ENCODE data around the gene OR4D2. TPM values are rescaled to one million over a fixed set of nuclear protein-coding genes. Genes with fewer than 3 reads are reported as not detected.

OR4D2 gene
- polyA plus RNA-seq, 3 donors = not detected

GRCh38 chr17:58119491-58119890 lies 47.3 kb upstream of the OR4D2 start:
- H3K27me3 Mint-ChIP-seq (ENCODE audit: low read depth in 3 of 3) = peaks cover 6 to 27% (median 11%) of the 10 kb centered on the region in 3 donors
- H3K27ac Mint-ChIP-seq = no peak overlapping the region
- H4K20me1 ChIP-seq (ENCODE audit: insufficient read depth, low read length) = no peaks in the 10 kb centered on the region
- H3K27me3 ChIP-seq (ENCODE audit: control insufficient read depth in 2 of 2, insufficient read depth in 2 of 2, low read length in 2 of 2) = peaks cover 0 to 2% of the 10 kb centered on the region in 2 donors
- no peak overlapping the region for H2AFZ ChIP-seq (ENCODE audit: insufficient read depth, low read depth, low read length, poor library complexity, severe bottlenecking)
- H3K4me3 ChIP-seq (replicated peaks in 1 of 3; ENCODE audit: low read depth in 2 of 3, low read length in 3 of 3) = no peak overlapping the region
- 83% methylated on average over 2 of the region's 3 CpGs for WGBS (ENCODE audit: insufficient coverage)
- H3K9me3 ChIP-seq (replicated peaks in 1 of 2; ENCODE audit: control insufficient read depth in 1 of 2, insufficient read depth in 1 of 2, low read length in 2 of 2) = no peaks in the 10 kb centered on the region
- H3K36me3 ChIP-seq (replicated peaks in 1 of 2; ENCODE audit: control insufficient read depth in 1 of 2, insufficient read depth in 2 of 2, low read length in 2 of 2) = no peaks in the 10 kb centered on the region
- H3K9me3 Mint-ChIP-seq = no peaks in the 10 kb centered on the region
- no peak overlapping the region for H3K4me2 ChIP-seq (replicated peaks; ENCODE audit: extremely low read depth, low read length, poor library complexity, severe bottlenecking)
- H3K4me3 Mint-ChIP-seq = no peak overlapping the region
- no peak for TF ChIP-seq CTCF (IDR thresholded peaks at IDR 0.05)
- H3K36me3 Mint-ChIP-seq = no peaks in the 10 kb centered on the region
- H3K9ac ChIP-seq (ENCODE audit: insufficient read depth, low read length, poor library complexity, severe bottlenecking) = no peak overlapping the region
- no peaks in the 10 kb centered on the region for H3K4me1 ChIP-seq (ENCODE audit: control insufficient read depth in 1 of 2, insufficient read depth in 2 of 2, low read length in 2 of 2)
- intact Hi-C loops (cut with micrococcal nuclease) = loop anchor here (10.0 kb wide), 3 partner anchors 255 to 985 kb away; no protein-coding TSS in a partner anchor
- H3K4me1 Mint-ChIP-seq = no peaks in the 10 kb centered on the region
- no peak for DNase-seq
- no peak overlapping the region for H3K27ac ChIP-seq (ENCODE audit: low read depth in 1 of 2, low read length in 2 of 2)
- H3K79me2 ChIP-seq (ENCODE audit: insufficient read depth, low read length) = no peaks in the 10 kb centered on the region

GRCh38 chr17:58120195-58120822 lies 46.5 kb upstream of the OR4D2 start:
- no peaks in the 10 kb centered on the region for H3K36me3 Mint-ChIP-seq
- no peaks in the 10 kb centered on the region for H3K79me2 ChIP-seq (ENCODE audit: insufficient read depth, low read length)
- H3K36me3 ChIP-seq (replicated peaks in 1 of 2; ENCODE audit: control insufficient read depth in 1 of 2, insufficient read depth in 2 of 2, low read length in 2 of 2) = no peaks in the 10 kb centered on the region
- no peak overlapping the region for H3K9ac ChIP-seq (ENCODE audit: insufficient read depth, low read length, poor library complexity, severe bottlenecking)
- H3K9me3 ChIP-seq (replicated peaks in 1 of 2; ENCODE audit: control insufficient read depth in 1 of 2, insufficient read depth in 1 of 2, low read length in 2 of 2) = no peaks in the 10 kb centered on the region
- H3K4me3 Mint-ChIP-seq = no peak overlapping the region
- no peaks in the 10 kb centered on the region for H4K20me1 ChIP-seq (ENCODE audit: insufficient read depth, low read length)
- no peak overlapping the region for H3K4me2 ChIP-seq (replicated peaks; ENCODE audit: extremely low read depth, low read length, poor library complexity, severe bottlenecking)
- H3K27me3 Mint-ChIP-seq (ENCODE audit: low read depth in 3 of 3) = peaks cover 6 to 23% (median 7%) of the 10 kb centered on the region in 3 donors
- no peak overlapping the region for H3K27ac Mint-ChIP-seq
- no peak overlapping the region for H3K27ac ChIP-seq (ENCODE audit: low read depth in 1 of 2, low read length in 2 of 2)
- peaks cover 0 to 2% of the 10 kb centered on the region in 2 donors for H3K27me3 ChIP-seq (ENCODE audit: control insufficient read depth in 2 of 2, insufficient read depth in 2 of 2, low read length in 2 of 2)
- H3K9me3 Mint-ChIP-seq = no peaks in the 10 kb centered on the region
- H3K4me3 ChIP-seq (replicated peaks in 1 of 3; ENCODE audit: low read depth in 2 of 3, low read length in 3 of 3) = no peak overlapping the region
- intact Hi-C loops (cut with micrococcal nuclease) = no loop called here
- H2AFZ ChIP-seq (ENCODE audit: insufficient read depth, low read depth, low read length, poor library complexity, severe bottlenecking) = no peak overlapping the region
- no peaks in the 10 kb centered on the region for H3K4me1 ChIP-seq (ENCODE audit: control insufficient read depth in 1 of 2, insufficient read depth in 2 of 2, low read length in 2 of 2)
- no peak for TF ChIP-seq CTCF (IDR thresholded peaks at IDR 0.05)
- no peaks in the 10 kb centered on the region for H3K4me1 Mint-ChIP-seq
- DNase-seq = peak in 1 of 3 donors; percentile 4
- WGBS (ENCODE audit: insufficient coverage) = 0% methylated on average over 3 of the region's 7 CpGs

All from CD14-positive monocyte (primary cell).